GM19455 (cell line): Measurements from ENCODE around the gene WDR35.

ENCODE experiments used
- ATAC-seq: cut with Tn5 transposase; IDR thresholded peaks from one replicate; pipeline ENCODE4 v1.9.1; 2021; ENCODE audit not compliant: unreplicated experiment

WDR35 gene

DNA sequence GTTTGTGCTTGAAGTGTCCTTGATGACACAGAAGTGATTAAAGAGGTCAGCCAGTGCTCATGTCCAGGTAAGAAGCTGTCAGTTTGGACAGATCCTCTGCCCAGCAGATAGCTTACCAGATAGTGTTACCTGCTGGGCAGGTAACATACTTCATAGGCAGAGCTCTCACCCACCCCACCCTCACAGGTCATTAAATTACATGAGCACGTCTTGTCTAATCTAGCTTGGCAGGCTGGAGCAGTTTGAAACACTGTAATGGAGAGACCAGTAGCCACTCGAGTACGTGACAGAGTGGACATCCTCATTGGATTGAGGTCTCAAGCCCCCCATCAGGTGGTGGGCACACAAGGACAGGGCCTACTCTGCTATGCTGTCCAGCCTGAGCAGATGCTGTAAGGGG is 115.2 kb downstream of the WDR35 start:
- no peak for ATAC-seq

GRCh38 chr2:19873014-19873413 is 116.9 kb downstream of the WDR35 start:
- no peak for ATAC-seq

DNA sequence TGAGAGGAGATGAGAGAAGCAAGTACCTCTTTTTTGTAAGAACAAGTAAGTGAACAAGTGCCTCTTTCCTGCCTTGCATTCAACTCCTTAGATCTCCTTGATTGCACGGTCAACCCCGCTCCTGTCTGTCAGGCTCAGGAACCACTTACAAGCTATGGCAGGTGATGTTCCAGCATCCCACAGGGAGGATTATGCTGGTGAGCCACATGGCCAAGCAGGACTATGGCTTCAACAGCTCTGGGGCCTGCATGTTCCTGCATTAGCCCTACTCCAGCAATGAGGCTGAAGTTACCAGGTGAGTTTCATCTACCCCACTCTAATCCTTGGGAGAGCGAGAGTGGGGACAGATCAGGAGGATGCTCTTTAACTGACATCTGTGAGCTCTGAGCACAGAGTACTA is 117.6 kb downstream of the WDR35 start:
- ATAC-seq: no peak

DNA sequence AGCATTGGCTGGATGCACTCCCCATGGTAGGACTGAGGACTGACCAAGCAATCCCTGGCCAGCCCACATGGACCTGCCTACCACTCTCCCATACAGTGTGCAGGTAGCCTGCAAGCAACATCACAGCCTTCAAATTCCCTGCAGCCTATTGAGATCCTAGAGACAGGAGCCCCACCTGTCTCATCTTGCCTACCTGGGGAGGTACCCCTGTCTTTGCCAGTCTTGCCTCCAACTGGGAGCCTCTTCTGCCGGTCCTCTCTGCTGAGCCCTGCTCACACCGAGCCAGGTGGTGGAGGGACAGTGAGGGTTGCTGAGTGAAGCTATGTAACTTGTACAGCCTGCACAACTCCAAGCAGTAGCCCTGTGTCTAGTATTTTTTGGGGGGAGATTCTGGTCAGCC is 118.1 kb downstream of the WDR35 start:
- no peak for ATAC-seq

DNA sequence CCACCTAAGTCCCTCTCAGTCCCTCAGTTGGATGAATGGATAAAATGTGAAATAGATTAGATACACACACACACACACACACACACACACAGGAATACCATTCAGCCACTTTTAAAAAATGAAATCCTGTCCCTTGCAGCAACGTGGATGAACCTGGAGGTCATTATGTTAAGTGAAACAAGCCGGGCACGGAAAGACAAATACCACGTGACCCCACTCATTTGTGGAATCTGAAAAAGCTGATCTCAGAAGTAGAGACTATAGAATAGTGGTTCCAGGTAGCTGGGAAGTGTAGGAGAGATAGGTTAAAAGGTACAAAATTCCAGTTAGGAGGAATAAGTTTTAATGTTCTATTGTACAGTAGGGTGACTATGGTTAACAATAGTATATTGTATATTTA is 119.1 kb downstream of the WDR35 start:
- no peak for ATAC-seq

DNA sequence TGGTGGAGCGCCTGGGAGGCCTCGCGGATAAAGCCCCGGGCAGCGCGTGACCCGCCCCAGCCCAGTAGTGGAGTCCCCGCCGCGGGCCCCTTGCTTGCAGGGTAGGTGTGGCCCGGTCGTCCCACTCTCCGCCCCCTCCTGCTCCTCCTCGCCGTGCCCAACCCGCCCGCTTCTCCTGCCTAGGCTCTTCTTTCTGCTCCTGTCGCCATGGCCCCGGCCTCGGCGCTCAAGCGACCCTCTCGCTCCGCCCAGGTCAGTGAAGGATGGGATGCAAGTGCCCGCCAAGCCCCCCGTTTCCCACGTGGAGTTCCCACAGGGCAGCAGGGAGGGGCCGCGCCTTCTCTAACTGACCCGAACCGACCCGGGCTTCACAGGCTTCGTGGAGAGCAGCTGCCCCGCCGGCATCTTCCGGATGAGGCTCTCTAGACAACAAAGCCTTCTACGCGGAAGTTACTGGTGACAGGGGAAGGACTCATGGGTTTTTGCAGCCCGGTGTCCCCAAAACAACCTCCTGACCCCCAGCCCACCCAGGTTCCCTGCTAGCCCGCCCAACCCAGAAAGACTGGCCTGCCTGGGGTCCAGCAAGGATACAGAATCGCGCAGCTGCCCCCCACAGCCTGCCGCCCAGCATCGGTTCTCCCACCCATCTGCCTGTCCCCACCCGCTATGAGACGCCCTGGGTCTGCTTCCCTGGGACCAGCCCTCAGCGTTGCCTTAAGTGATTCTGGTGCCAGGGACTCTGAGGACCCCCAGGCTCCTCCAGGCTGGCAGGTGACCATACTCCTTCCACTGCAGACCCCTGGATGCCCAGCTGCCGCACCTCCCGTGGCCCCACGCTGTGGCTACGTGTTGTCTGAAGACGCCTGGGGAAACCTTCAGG is 121.0 kb downstream of the WDR35 start:
- ATAC-seq: peak; percentile 90

DNA sequence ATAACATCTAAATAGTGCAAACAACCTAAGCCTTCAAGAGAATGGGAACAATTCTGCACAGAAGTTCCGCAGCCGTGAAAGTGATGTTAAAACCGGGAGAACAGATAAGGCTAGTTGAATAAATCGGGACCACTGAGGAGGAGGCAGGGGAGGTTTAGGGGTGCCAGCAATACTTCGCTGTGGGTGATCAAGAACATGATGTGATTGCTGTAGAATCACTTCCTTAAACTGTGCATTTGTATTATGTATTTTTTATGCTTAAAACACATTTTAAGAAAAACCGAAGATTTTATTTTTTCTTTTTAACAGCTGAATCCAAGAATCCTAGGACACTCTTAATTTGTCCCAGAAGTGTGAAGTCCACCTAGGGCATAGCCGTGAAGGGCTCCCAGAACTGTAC is 121.7 kb downstream of the WDR35 start:
- peak; percentile 1 for ATAC-seq

- ATAC-seq: no peak
Observed at GRCh38 chr2:19866771-19867170, 123.1 kb downstream of the WDR35 start.

GRCh38 chr2:19865151-19865550 is 124.8 kb downstream of the WDR35 start:
- no peak for ATAC-seq

DNA sequence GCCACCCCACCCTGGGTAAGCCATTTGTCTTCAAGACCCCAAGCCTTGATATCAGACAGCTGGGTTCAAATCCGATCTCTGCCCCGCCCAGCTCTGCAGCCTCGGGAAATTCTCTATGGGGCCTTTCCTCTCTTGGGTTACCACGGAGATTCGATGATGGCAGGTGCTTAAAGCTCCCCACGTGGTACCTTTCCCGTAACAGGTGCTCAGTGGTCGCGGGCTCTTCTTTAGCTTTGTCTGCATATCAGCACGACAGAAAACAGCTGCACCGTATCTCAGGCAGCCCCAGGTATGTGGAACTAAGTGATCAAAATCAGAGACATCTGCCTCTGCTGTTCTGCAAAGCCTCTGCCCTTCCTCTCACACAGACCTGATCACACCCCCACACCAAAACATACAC is 125.5 kb downstream of the WDR35 start:
- no peak for ATAC-seq

DNA sequence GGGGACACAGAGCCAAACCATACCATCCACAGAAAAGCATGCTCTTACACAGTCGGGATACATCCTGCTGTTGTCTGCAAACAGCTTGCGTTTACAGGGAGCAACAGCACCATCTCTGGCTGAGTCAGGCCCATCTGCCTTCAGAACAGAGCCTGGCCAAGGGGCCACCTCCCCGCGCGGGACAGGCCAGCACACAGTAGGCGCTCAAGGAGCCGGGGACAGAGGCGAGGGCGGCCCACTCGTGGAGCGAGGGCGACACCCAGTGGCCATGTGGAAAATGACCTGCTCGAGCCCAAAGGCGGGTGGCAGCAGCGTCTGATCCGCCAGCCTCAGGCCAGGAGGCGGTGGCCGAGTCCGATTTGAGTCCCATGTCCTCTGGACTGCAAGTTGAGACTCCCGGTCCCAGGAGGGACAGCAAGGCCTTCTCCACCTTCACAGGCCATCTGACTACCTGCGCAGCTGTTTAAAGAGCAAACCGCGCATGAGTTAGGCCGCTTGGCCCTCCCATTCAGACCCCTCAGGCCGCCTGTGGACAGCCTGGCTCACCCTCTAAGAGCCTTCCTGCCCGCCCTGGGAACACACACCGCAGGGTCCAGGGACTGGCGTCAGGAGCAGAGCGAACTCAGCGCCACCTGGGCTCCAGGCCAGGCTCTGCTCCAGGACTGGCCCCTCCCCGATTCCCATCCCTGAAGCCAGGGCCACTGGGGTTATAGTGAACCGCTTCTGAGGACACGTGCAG is 126.4 kb downstream of the WDR35 start:
- peak; percentile 78 for ATAC-seq

GRCh38 chr2:19861813-19862212 is 128.1 kb downstream of the WDR35 start:
- no peak for ATAC-seq
